CD4-positive, alpha-beta T cell treated with Interleukin-21 for 1 hour (primary cell): ENCODE measurements around the gene KCNJ6.
"Not testable (repeated sequence)": the region's sequence is repeated elsewhere in the genome, so short reads cannot be mapped to it uniquely, and the experiment has no call there.

Source experiments
- DNase-seq: peaks from one replicate; pipeline ENCODE4 v3.0.0-alpha.2; 2020

Gene KCNJ6

DNA sequence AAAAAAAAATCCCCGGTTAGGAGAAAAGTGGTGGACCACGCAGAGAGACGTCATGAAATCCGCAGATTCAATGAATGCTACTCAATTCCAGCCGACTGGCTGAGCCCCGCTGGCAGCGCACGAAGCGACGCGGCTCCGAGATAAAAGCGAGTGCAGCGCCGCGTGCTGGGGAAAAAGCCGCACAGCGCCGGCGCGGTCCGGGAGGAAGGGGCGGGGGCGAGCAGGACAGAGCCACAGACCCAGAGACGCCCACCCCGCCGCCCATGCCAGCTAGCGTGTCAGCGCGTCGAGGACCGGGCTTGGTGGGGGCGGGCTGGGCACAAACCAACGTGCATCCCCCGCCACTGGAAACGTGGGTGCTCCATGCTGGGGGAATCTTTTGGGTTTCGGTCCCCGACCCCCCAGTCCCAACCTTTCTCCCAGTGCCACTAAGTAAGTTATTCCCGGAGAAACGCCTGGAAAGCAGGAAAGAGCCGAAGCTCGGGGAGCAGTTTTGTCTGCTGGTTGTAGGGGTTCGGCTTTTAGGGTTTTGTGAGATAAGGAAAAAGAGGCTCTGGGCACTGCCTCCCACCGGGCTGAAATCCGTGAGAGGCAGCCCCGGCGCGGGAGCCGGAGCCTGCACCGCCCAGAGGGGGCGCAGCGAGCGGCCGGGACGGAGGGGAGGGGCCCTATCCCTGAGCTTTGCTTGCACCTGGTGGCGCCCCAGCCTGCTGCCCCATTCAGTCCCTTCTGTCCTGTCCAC, at the start of gene KCNJ6:
KCNJ6 (minus strand) TSS at position 148 of the 742 bp plus-strand sequence. CDS start 75,775 bp downstream, outside the sequence.
- no peak for DNase-seq

- DNase-seq: no peak
Measured at GRCh38 chr21:37965088-37965805, 49.0 kb upstream of the KCNJ6 start.

- no peak for DNase-seq
Measured at GRCh38 chr21:37958537-37958936, 42.3 kb upstream of the KCNJ6 start.

DNA sequence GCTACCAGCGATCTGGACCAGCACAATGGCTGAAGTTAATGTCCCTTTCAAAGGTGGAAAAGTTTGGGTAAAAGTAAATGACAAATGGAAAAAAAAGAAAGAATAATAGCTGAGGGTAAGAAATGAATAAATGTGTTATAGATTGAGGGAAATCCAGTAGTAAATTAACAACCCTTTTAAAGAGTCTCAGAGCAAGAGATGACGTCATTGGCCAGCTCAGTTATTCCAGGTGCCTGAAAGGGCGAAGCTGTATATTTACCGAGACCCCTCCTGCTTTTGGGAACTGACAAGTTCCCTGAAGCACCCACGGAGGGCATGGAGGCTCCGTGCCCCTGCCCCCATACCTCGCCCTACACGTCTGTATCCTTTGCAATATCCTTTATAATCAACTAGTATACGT, 40.5 kb upstream of the KCNJ6 start:
- no peak for DNase-seq

- no peak for DNase-seq
Measured at GRCh38 chr21:37945036-37945435, 28.8 kb upstream of the KCNJ6 start.

DNA sequence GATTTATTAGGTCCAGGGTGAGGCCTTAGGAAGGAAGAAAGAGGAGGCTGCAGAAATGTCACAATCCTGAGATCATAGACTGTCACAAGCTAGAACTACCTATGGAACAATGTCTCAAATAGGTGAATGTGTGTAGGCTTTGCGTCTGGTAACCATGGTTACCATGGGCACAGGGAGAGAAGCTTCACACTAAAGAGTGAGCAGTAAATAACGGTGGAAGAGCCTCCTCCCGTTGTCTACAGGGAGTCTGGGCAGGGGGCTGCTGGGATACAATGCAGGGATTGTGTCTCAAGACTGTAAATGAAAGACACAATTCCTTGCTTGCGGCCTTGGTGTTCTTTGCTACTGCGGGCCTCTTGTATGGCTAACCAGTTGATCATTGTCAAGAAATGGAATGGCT, 28.2 kb upstream of the KCNJ6 start:
- no peak for DNase-seq

- no peak for DNase-seq
Measured at GRCh38 chr21:37940691-37941090, 24.4 kb upstream of the KCNJ6 start.

DNA sequence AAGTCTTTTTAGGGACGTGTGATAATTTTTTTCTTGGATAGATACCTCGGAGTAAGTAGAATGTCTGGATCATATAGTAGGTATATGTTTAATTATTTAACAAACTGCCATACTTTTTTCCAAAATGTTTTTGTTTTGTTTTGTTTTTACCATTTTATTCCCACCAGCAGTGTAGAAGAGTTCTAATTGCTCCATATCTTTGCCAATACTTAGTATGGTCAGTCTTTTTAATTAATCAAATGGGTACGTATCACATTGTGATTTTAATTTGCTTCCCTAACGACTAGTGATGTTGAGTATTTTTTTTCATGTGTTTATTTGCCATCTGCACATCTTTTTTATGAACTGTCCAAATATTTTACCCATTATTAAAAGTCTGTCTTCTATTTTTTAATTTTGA, 23.6 kb upstream of the KCNJ6 start:
- no peak for DNase-seq

- DNase-seq: no peak
Measured at GRCh38 chr21:37939251-37939650, 23.0 kb upstream of the KCNJ6 start.

GRCh38 chr21:37937668-37938067, 21.4 kb upstream of the KCNJ6 start:
- DNase-seq: no peak

DNA sequence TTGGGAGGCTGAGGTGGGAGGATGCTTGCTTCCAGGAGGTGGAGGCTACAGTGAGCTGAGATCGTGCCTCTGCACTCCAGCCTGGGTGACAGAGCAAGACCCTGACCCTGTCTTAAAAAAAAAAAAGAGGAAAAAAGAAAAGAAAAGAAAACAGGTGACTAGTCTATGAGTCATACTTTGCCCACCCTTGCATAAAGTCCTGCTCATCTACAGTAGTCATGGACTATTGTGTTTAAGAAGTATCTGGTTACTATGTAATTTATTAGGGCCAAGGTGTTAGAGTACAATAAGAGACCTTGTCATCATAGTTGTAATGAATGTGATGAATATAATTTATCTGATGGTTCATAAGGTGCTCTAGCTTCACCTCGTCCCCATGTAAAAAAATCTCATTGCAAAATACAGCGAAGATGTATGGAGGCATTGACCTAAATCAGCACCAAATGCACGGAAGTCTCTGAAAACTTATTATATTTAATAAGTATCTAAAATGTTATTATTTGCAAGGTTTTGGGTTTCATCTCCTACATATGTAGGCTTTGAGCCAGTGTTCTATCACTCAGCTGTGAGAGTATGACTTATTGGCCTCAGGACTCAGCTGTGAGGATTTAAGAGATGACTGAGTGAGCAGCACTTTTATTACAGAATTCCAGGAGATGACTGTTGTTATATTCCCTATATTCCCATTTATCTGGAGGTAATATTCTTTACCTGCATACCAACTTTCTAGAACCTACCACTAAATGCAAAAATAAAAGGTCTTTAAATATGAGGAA, 19.9 kb upstream of the KCNJ6 start:
- no peak for DNase-seq

DNA sequence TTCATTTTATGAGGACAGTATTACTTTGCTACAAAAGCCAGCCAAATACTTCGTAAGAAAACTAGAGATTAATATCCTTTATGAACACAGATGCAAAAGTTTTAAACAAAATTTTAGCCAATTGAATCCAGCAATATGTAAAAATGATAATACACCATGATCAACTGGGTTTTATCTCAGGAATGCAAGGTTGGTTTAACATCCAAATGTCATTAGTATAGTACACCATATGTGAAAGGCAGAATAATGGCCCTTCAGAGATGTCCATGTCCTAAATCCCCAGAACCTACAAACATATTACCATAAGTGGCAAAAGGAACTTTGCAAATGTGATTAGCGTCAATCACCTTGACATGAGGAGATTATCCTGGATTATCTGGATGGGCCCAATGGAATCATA, 16.7 kb upstream of the KCNJ6 start:
- DNase-seq: no peak

DNA sequence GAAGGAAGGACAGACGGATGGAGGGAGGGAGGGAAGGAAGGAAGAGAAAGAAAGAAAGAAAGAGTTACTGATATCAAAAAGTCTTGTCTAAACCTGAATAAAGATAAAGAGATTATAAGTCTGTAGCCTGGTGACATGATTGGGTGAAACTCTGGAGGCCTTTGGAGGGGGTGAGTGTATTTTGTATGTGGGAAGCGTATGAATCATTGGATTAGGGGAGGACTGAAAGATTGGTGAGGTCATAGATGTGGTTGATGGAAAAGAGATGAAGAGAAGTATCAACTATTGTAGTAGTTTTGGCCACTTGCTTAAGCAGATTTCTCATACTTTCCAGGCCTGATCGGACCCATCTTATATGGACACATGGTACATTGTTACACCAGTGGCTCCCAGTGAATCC, 11.5 kb upstream of the KCNJ6 start:
- no peak for DNase-seq

DNA sequence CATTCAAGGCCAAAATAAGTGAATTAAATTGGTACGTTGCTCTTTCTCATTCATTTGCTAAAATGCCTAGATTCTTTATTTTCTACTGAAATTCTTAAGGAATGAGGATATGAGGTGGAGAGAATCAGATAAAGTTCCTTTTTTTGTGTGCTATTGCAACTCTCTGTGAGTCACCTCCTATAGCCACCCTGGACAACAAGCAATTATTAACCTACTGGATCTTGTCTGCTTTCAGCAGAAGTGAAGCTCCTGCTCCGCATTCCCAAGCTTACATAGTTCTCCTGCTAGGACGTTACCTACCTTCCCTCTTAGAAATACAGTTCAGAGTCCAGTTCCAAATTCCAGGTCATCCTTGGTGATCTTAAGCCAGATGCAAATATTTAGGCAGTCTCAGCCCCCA, 4.8 kb upstream of the KCNJ6 start:
- DNase-seq: no peak

DNA sequence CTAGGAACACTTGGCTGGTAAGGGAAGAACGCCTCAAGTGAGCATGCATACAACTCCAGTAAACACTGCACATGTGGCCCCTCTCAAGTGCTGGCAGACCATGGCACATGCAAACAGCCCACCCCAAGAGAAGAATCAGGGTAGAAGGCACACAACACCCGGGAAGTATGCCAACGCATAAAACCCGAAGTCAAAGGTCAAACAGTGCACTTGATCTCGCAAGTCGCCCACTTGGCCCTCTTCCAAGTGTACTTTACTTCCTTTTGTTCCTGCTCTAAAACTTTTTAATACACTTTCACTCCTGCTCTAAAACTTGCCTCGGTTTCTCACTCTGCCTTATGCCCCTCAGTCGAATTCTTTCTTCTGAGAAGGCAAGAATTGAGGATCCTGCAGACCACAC, 4.0 kb upstream of the KCNJ6 start:
- not testable (repeated sequence) for DNase-seq

- no peak for DNase-seq
Measured at GRCh38 chr21:37917612-37918011, 1.4 kb upstream of the KCNJ6 start.

DNA sequence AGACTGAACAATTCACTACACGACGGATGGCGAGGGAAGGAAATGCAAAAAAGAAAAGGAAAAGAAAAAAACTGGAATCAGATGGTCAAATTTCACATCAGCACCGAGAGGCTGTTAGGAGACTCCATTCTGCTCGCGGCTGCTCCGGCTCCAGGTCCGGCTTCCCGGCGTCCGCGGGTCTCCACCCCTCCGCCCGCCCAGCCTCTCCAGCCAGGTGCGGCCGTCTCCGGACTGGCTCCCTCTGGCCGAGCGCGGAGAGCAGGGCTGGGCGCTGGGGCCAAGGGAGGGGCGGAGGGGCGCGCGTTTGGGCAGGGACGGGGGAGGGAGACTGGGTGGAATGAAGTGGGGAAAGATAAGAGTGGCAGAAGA, 332 bp downstream of the KCNJ6 start:
- no peak for DNase-seq

GRCh38 chr21:37915497-37915911, 753 bp downstream of the KCNJ6 start:
- no peak for DNase-seq

DNA sequence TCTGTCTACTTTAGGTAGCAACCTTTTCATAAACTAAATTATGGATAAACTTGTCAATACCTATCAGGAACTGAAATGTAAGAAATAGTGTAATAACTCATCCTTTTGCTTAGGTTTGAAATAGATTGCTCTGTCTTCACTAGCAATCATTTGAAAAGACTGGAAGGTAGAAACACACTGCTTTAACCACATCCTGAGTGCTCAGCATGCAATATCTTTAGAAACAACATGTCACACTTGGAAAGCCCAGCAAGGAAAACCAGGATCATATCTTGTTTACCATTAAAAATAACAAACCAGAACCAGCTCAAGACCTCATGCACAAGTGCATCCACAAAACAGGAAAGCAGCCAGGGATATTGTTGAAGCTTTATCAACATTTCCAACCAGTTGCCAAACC, 3.6 kb downstream of the KCNJ6 start:
- DNase-seq: no peak

DNA sequence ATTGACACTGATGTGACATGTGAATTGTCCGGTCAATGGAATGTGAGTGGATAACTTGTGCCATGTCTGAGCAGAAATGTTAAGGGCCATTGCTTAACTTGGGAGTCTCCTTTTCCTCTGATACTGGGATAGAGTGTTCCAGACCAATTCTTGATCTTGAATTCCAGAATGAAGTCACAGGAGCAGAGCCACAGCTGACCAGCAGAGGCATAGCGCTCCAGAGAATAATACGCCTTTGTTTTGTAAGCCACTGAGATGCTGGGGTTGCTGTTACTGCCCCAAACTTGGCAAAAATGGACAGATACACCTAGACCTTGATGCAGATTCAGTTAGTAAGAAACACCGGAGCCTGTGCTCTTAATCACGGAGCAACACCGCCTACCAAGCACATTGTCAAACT, 6.3 kb downstream of the KCNJ6 start:
- DNase-seq: no peak

DNA sequence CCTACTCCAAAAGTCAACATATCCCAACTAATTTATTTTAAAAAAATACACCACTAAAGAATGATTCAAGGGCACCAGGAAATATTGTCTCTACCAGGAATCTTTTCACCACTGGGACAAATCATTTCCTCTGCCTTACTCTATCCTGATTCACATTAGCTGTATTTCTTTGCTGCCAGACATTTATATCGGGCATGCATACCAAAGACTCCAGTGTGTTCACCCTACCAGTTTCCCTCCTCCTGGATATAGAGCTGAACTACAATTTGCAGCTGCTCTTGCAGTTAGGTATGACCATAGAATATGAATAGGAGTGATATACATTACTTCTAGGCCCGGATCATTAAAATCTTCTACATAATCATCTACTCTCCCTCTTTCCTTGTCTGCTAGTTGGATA, 7.6 kb downstream of the KCNJ6 start:
- no peak for DNase-seq

GRCh38 chr21:37907076-37907475, 9.2 kb downstream of the KCNJ6 start:
- no peak for DNase-seq

DNA sequence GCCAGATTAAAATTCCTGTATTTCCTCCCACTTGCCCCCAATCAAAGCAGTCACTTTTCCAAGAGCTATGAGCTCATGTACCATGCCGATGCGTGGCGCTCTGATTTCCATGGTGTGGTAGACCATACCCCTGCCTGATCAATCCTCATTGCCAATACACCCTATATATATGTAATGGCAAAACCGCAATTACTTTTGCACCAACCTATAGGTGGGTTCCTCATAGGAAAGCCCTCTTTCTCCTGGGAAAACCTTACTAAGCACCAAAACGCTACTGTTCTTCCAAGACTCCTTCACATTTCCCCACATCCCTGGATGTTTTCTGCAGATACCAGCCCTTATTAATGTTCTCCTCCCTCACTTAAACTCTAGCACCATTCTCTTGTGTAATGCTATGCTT, 11.0 kb downstream of the KCNJ6 start:
- DNase-seq: no peak

- no peak for DNase-seq
Measured at GRCh38 chr21:37904856-37905255, 11.4 kb downstream of the KCNJ6 start.
